HG02840 (cell line): ENCODE data around the gene MEGF8.
A peak's percentile ranks its signal among the peaks of the same experiment; 100 is the strongest.

Experiments used
- ATAC-seq: cut with Tn5 transposase; IDR thresholded peaks from one replicate; pipeline ENCODE4 v1.9.1; 2021; ENCODE audit warnings: mild to moderate bottlenecking, moderate library complexity, moderate number of reproducible peaks; ENCODE audit not compliant: unreplicated experiment, low FRiP score

Gene MEGF8

GRCh38 chr19:42325308-42325895 is at the start of gene MEGF8:
MEGF8 (plus strand) TSS chr19:42325635; CDS start chr19:42326244, 609 bp downstream.
- peak; percentile 93 for ATAC-seq

GRCh38 chr19:42276284-42276683 is 49.2 kb upstream of the MEGF8 start:
- no peak for ATAC-seq

GRCh38 chr19:42276821-42277220 is 48.6 kb upstream of the MEGF8 start:
- no peak for ATAC-seq

GRCh38 chr19:42277821-42278451 is 47.5 kb upstream of the MEGF8 start:
- no peak for ATAC-seq

- no peak for ATAC-seq
Observed at GRCh38 chr19:42278452-42279154, 46.8 kb upstream of the MEGF8 start.

GRCh38 chr19:42279155-42279901 is 46.1 kb upstream of the MEGF8 start:
- ATAC-seq = no peak

- ATAC-seq = no peak
Observed at GRCh38 chr19:42279902-42280814, 45.3 kb upstream of the MEGF8 start.

GRCh38 chr19:42280815-42281145 is 44.7 kb upstream of the MEGF8 start:
- ATAC-seq = no peak

GRCh38 chr19:42281146-42281826 is 44.1 kb upstream of the MEGF8 start:
- ATAC-seq = no peak

GRCh38 chr19:42281827-42282762 is 43.3 kb upstream of the MEGF8 start:
- ATAC-seq = no peak

- no peak for ATAC-seq
Observed at GRCh38 chr19:42282819-42283187, 42.6 kb upstream of the MEGF8 start.

GRCh38 chr19:42283188-42284065 is 42.0 kb upstream of the MEGF8 start:
- peak; percentile 51 for ATAC-seq

- ATAC-seq = peak; percentile 43
Observed at GRCh38 chr19:42284066-42284501, 41.4 kb upstream of the MEGF8 start.

GRCh38 chr19:42284591-42285341 is 40.7 kb upstream of the MEGF8 start:
- no peak for ATAC-seq

- no peak for ATAC-seq
Observed at GRCh38 chr19:42285541-42285941, 39.9 kb upstream of the MEGF8 start.

- ATAC-seq = no peak
Observed at GRCh38 chr19:42285988-42286348, 39.5 kb upstream of the MEGF8 start.
